Peyer's patch (tissue), 4 donors: ENCODE measurements around the gene SAA2. TPM values are rescaled to one million over a fixed set of nuclear protein-coding genes. Genes with fewer than 3 reads are reported as not detected.

Source experiments
- DNase-seq, 3 donors: peaks; one replicate each; pipeline ENCODE4 v3.0.0-alpha.2; 2017 to 2019
- H3K27ac ChIP-seq, 4 donors: fragments of 200-600 bp; sonication (generic); one replicate each; pipeline ENCODE4 v1.5.1; 2016 to 2019
- H3K27me3 ChIP-seq, 2 donors: fragments of 200-600 bp; sonication (generic); one replicate each; pipeline ENCODE4 v1.5.1; 2019
- H3K36me3 ChIP-seq, 3 donors: fragments of 200-600 bp; sonication (generic); one replicate each; pipeline ENCODE4 v1.5.1; 2016 to 2019
- H3K4me1 ChIP-seq, 4 donors: fragments of 200-600 bp; sonication (generic); one replicate each; pipeline ENCODE4 v1.5.1; 2016 to 2019
- H3K4me3 ChIP-seq, 4 donors: fragments of 200-600 bp; sonication (generic); 1 replicate in 3 of 4; 2 replicates in 1 of 4; pipeline ENCODE4 v1.5.1; 2016 to 2019; ENCODE audit warnings: mild to moderate bottlenecking in 1 of 4
- H3K9me3 ChIP-seq, 4 donors: fragments of 200-600 bp; sonication (generic); one replicate each; pipeline ENCODE4 v1.5.1; 2016 to 2019; ENCODE audit warnings: mild to moderate bottlenecking in 1 of 4
- CTCF ChIP-seq, 6 experiments: fragments of 450-650 bp in 4 of 6; fragments of 200-600 bp in 2 of 6; sonication (generic) in 1 of 6; IDR thresholded peaks; one replicate each; pipeline ENCODE4 v1.5.1; 2017 to 2019; ENCODE audit warnings: antibody characterized with exemption in 6 of 6, mild to moderate bottlenecking in 3 of 6, moderate library complexity in 1 of 6
- POLR2A ChIP-seq, 2 donors: fragments of 450-650 bp; IDR thresholded peaks; one replicate each; pipeline ENCODE4 v1.5.1; 2017; ENCODE audit warnings: antibody characterized with exemption in 2 of 2, mild to moderate bottlenecking in 2 of 2, moderate library complexity in 2 of 2
- total RNA-seq, 4 donors: library from RNA; depleted of rRNA; stranded (reverse); fragments of >200 nt; gene quantifications; one replicate each; pipeline ENCODE4 v1.1.0, GENCODE V29; 2016

The SAA2 gene
- 1 to 10 TPM in 1 of 4 donors, not detected in 3; 3.9 TPM for total RNA-seq

GRCh38 chr11:18248561-18248960, at the start of gene SAA2:
Gene SAA2 (minus strand): TSS chr11:18248668. CDS start chr11:18248011, 657 bp downstream.
- Histone ChIP-seq H3K27me3 (no peaks in the 10 kb centered on the region), H3K27ac (no peak within 1 kb of the TSS), H3K36me3 (no peaks in the 10 kb centered on the region), H3K9me3 (no peaks in the 10 kb centered on the region), H3K4me3 (no peak within 1 kb of the TSS), H3K4me1 (no peaks in the 10 kb centered on the region)
- DNase-seq = no peak
- TF ChIP-seq CTCF (IDR thresholded peaks at IDR 0.05) = no peak
- TF ChIP-seq POLR2A (IDR thresholded peaks at IDR 0.05) = no peak

GRCh38 chr11:18295316-18295715, 46.8 kb upstream of the SAA2 start:
- no peaks in the 10 kb centered on the region for H3K4me1 ChIP-seq
- no peak overlapping the region for H3K4me3 ChIP-seq
- no peaks in the 10 kb centered on the region for H3K9me3 ChIP-seq
- no peaks in the 10 kb centered on the region for H3K27me3 ChIP-seq
- DNase-seq = no peak
- H3K36me3 ChIP-seq = peaks cover 0 to 86% (median 0%) of the 10 kb centered on the region in 3 donors
- H3K27ac ChIP-seq = no peak overlapping the region
- TF ChIP-seq POLR2A (IDR thresholded peaks at IDR 0.05) (no peak), CTCF (IDR thresholded peaks at IDR 0.05) (no peak)

- Histone ChIP-seq H3K4me3 (no peak overlapping the region), H3K36me3 (peaks cover 0 to 83% (median 0%) of the 10 kb centered on the region in 3 donors), H3K27me3 (no peaks in the 10 kb centered on the region), H3K27ac (no peak overlapping the region), H3K9me3 (no peaks in the 10 kb centered on the region), H3K4me1 (no peaks in the 10 kb centered on the region)
- TF ChIP-seq CTCF (IDR thresholded peaks at IDR 0.05) (no peak), POLR2A (IDR thresholded peaks at IDR 0.05) (no peak)
- DNase-seq = no peak
These were observed 46.4 kb upstream of the SAA2 start for GRCh38 chr11:18294862-18295261.

GRCh38 chr11:18288911-18289310, 40.4 kb upstream of the SAA2 start:
- no peaks in the 10 kb centered on the region for H3K4me1 ChIP-seq
- H3K4me3 ChIP-seq = no peak overlapping the region
- no peak for DNase-seq
- no peaks in the 10 kb centered on the region for H3K27me3 ChIP-seq
- TF ChIP-seq CTCF (IDR thresholded peaks at IDR 0.05) (no peak), POLR2A (IDR thresholded peaks at IDR 0.05) (no peak)
- no peak overlapping the region for H3K27ac ChIP-seq
- H3K36me3 ChIP-seq = peaks cover 0 to 72% (median 0%) of the 10 kb centered on the region in 3 donors
- no peaks in the 10 kb centered on the region for H3K9me3 ChIP-seq

GRCh38 chr11:18285841-18286240, 37.4 kb upstream of the SAA2 start:
- no peaks in the 10 kb centered on the region for H3K9me3 ChIP-seq
- no peak for DNase-seq
- H3K27ac ChIP-seq = no peak overlapping the region
- H3K4me3 ChIP-seq = no peak overlapping the region
- peaks cover 0 to 64% (median 3%) of the 10 kb centered on the region in 3 donors for H3K36me3 ChIP-seq
- TF ChIP-seq POLR2A (IDR thresholded peaks at IDR 0.05) (no peak), CTCF (IDR thresholded peaks at IDR 0.05) (no peak)
- no peaks in the 10 kb centered on the region for H3K4me1 ChIP-seq
- no peaks in the 10 kb centered on the region for H3K27me3 ChIP-seq

- Histone ChIP-seq H3K27me3 (no peaks in the 10 kb centered on the region), H3K4me1 (no peaks in the 10 kb centered on the region), H3K4me3 (no peak overlapping the region), H3K27ac (peak overlapping the region in 1 of 4 donors; percentile 46), H3K36me3 (peaks cover 0 to 61% (median 3%) of the 10 kb centered on the region in 3 donors), H3K9me3 (no peaks in the 10 kb centered on the region)
- DNase-seq = no peak
- no peak for TF ChIP-seq POLR2A (IDR thresholded peaks at IDR 0.05)
- no peak for TF ChIP-seq CTCF (IDR thresholded peaks at IDR 0.05)
These were observed 34.2 kb upstream of the SAA2 start for GRCh38 chr11:18282626-18283025.
